Hematopoietic multipotent progenitor cell (in vitro differentiated cells): Measurements from ENCODE around the gene PANK4. TPM values are rescaled to one million over a fixed set of nuclear protein-coding genes. Genes with fewer than 3 reads are reported as not detected.

Source experiments
- DNase-seq, 3 donors: peaks; one replicate each; pipeline ENCODE4 v3.0.0-alpha.2; 2011 to 2015; ENCODE audit warnings: low read depth in 2 of 3, low spot score in 2 of 3
- total RNA-seq: library from RNA; depleted of rRNA; stranded (reverse); fragments of >200 nt; gene quantifications from one replicate; pipeline ENCODE4 v1.2.3, GENCODE V29; 2012

Gene PANK4
- total RNA-seq, 1 donor, result 27.2 TPM

DNA sequence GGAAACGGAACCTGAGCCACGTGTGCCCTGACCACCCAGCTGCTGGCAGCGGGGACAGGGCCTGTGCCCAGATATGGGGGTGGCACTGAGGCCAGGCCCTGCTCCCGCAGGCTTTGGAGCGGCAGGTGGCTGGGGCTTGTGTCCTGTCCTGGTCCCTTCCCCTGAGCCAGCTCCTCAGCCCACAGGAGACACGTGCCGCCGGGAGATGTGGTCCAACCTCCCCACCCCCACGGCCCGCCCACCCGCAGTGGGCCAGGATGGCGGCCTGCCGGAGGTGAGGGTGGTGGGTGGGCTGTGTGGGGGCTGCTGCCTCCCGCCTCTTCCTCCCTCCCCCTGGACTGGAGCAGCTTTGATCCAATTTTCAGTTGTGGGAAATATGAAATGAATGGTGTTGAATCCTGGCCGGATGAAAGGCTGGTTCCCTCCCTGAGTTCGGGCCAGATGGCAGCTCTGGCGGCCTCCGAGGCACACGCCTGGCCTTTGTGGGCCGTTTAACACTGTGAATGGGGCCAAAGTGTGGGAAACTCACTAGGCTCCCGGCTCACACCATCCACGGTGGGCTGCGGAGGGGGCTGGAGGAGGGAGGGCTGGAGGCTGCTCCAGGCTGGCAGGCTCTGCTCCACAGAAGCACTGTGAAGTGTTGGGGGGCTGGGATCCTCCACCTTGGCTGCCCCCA lies 6.2 kb upstream of the PANK4 start:
- DNase-seq, result no peak

DNA sequence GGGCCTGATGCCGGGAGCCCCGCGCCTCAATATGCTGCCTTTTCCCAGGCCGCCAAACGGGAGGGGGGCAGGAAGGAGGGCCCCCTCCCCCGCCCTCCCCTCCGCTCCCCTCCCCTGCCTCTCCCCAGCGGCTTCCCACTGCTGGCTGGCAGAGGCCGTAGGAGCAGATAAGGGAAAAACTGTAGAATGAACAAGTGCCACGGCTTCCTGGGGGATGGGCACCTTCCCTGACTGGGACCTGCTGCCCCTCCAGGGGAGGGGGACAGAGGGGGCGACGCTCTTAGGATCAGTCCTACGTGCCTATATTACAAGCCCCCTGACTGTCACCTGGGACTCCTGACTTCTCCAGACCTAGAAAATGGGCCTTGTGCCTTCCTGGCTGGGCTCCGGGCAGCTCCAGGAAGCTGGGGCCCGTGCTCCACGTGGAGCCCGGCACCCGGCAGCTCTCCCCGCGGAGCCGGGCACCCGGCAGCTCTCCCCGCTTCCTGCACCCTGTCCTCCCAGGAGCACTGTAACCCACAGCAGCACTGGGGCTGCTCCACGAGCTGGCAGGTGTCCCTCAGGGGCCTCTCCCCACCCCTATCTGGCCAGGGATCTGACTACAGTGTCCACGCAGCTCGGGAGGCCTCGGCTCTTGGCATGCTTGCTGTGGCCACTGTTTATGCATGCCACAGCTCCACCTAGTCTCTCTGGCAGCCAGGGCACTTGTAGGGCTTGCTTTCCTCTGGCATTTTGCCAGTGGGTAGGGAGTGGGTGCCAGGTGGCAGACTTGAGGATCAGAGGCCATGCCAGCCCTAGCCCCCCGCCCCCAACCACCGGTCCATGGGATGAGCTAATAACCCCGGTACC lies 4.3 kb upstream of the PANK4 start:
- peak in 1 of 3 donors; percentile 47 for DNase-seq

DNA sequence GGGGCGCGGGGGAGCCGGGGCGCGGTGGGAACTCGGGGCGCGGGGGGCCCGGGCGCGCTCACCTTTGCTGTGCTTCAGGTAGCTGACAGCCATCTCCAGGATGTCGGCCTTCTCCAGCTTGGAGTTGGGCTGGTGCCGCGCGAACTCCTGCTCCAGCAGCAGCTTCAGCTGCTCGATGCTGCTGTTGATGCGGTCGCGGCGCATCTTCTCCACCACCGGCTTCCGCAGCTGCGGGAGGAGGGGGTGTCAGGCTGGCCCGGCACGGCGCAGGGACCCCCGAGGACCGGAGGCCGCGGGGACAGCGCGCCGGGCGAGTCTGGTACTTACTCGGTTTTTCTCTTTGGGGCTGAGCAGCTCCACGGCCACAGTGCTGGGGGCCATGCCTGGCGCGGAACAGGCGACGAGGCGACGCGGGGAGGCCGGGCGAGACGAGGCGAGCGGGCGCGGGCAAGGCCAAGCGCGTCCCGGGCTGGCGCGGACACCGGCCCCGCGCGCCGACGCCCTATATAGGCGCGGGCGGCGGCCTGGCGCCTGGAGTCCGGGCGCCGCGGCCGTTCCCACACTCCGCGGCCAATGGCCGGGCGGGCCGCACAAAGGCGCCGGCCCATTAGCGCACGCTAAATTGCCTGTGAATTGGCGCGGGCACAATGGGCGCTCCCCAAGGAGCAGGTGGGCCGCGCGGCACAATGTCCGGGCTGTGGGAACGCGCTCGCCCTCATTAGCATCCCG lies 3.6 kb upstream of the PANK4 start, which contains the start of gene HES5:
Gene HES5 (minus strand): TSS at position 480 of the 729 bp plus-strand sequence. CDS start 99 bp downstream, at position 381.
- DNase-seq, result no peak

DNA sequence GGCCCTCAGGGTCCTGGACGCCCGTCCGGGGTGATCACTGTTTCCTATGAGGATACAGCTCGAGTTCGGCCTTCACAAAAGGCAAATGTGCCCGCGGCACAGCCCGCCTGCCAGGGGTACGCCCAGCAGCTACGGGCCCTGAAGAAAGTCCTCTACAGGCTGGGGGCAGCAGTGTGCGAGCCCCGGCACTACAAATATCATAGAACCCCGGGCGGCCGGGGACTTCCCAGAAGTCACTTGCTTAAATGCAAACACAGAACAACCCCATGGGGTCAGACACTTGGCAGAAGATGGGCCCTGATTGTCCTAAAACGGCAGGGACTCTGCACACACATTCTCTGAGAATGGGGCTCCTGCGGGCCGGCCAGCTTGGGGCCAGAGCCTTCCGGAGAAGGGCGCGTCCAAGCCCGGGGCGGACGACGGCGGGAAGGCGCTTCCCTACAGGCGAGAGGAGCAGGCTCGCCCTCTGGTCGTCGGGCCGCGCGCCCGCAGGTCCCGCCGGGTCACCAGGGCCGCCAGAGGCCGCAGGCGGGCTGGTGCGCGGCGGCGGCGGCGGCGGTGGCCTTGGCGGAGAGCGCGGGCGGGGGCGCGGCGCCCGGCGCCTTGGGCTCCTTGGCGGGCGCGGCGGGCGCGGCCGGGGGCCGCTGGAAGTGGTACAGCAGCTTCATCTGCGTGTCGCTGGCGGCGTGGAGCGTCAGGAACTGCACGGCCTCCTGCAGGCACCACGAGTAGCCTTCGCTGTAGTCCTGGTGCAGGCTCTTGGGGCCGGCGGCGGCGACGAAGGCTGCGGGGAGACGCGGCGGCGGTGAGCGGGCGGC lies 2.8 kb upstream of the PANK4 start:
- peak in 2 of 3 donors; percentile 64 to 66 for DNase-seq

DNA sequence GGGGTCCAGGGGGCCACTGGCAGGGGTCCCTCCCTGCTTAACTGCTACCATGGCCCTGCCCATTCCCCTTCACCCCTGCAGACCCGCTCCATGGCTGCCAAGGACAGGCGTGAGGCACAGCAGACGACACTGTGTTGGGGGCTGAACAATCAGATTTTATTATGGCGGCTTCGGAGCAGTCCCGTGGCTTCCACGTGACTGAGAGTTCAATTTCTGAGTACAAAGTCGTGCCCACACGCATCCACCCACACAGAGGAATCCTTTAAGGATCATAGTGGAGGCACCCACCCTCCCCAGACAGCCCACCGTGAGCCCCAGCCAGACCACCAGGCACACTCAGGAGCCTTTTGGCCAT lies 2.2 kb upstream of the PANK4 start:
- no peak for DNase-seq

DNA sequence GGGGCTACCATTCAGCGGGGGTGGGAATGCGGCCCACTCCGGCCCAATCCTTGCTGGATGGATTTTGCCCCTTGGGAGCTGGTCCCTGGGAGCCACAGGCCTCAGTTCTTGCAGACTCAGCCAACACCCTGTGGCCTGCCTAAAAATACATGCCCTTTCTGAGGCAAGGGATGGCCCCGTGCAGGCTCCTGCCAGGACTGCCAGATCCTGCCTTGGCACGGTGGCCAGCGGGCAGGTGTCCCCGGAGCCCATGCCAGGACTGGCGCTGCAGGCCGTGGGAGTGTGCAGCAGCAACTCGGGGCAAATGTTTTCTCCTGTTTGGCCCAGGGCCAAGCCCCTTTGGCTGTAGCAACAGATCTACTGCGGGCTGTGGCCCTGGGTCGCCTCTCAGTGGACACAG lies 1.6 kb upstream of the PANK4 start:
- no peak for DNase-seq

DNA sequence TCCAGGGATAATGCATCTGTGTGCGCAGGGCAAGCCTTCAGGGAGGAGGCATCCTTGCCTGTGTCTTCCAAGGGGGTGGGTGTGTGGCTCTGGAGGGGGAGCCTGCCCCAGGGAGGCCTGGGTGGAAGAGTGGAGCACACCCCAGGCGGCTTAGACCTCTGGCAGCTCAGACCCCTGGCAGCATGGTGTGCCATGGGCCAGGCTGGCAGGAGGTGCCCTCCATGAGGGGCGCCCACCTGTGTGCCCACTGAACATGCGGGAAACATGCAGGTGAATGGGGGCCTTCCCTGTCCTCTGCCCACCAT lies 1.1 kb upstream of the PANK4 start:
- no peak for DNase-seq

DNA sequence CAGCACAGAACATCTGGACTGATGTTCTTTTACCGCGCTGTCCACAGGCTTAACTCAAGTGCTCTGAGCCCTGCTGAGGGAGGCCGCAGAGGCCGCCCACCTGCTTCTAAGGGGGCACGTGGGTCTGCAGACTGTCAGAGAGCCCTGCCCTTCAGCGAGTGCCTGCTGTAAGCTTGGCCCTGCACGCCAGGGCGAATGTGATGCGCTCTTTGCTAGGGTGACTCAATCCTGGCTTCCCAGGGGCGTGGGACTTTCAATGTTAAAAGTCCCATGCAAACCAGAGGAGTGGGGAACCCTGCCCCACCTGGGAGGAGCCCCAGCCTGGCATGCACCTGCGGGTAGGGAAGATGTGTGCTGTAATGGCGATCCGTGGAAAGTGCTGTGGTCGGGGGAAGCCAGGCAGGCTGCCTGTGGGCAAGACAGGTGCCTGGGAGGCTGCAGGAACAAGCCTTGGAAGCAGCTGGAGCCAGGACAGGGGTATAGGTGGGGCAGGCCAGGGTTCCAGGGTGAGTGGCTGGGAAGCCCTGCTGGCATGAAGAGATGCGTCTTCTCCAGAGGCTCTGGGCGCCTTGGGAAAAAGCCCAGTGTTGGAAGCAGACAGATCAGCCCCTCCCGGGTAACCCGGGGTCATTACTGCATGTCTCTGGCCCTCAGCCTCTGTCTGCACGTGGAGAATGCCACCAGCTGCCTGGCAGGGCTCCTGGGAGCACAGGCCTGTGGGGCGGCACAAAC lies 594 bp upstream of the PANK4 start:
- DNase-seq, result peak in 2 of 3 donors; percentile 51 to 53

DNA sequence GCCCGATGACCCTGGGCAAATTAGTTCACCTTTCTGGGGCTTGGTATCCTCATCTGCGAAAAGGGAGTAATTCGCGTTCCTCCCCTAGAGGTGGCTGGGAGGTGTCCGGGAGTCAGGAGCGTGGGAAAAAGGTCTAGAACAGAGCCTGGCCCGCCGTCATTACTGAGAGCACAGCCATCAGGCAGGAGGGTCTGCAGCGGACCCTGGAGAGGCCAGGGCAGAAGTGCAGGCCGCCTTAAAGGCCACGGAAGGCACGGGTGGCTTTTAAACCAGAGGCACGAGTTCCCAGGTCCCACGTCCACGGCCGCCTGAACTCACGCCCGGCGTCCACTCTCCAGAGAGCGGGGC lies 850 bp downstream of the PANK4 start:
- no peak for DNase-seq

DNA sequence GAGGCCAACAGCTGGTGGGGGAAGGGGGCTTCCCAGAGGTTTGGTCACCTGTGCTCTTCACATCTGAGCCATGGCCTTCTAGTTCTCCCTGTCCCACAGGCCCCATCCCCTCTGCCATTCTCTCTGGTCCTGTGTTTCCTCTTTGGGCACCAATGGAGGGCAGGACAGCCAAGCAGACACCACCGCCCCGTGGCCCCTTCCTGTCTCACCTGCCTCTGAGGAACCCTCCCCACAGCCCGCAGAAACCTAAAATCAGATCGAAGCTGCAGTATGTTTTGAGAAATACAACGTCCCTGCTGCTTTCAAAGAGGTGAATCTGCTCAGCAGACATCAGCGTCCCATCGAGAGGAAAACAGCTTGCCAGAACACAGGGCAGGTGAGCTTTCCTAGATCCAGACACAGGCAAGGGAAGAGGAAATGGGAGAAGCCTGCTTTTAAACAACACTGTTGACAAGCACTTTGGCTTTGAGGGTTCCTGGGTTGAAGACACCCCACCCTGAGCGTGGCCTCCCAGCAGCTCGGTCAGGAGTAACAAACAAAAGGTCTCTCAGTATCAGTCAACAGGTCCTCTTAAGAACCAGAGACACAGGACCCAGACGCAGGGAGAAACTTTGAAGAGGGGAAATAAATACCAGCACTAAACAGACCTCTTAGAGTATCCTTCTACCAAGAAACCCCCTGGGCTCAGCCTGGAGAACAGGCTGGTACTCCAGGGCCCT lies 2.3 kb downstream of the PANK4 start:
- no peak for DNase-seq

DNA sequence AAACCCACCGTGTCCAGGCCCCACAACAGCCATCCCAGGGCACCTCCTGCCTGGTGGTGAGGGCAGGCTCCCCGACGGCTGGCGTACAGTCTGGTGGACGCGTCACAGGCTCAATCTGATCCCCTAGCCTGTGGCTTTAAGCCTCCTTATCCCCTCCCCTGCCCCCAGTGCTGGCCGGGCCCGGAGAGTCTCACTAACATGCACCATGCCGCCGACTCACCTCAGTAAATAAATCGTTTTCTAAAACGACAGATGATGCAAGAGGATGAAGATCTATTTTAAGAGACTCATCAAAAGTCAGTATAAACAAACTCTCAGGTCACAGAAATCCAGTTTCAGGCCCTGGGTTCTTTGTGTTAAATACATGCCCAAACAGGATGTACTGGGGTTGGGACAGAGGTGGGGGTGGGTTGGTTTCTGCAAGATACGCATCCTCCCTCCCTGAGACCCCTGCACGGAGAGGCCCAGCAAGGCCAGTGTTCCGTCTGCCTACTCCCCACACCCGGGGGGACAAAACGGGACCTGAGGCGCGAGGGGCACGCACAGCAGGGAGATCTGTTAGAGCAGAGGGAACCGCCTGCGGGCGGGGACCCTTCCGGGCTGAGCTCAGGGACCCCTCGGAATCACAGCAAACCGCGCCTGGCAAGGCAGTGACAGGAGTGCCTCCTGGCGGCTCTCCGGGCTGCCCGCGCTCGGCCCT lies 3.1 kb downstream of the PANK4 start:
- no peak for DNase-seq

DNA sequence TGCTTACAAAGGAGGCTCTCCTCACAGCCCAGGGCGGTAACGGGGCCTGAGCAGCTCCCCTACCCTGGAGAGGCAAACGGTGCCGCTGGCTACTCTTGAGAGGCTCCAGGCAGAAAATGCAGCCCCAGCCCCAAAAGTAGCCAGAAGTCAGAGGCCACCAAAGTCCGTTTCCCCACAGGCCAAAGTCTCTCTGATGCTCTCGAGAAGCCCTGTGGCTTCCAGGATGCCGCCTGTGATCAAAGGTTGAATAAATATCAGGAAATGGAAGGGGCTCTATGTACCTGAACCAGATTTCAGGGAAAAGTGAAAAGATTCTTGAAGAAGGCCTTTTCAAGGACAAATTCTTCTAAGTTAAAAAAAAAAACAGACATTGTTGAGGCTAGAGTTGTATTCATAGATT lies 4.2 kb downstream of the PANK4 start:
- DNase-seq, result no peak

DNA sequence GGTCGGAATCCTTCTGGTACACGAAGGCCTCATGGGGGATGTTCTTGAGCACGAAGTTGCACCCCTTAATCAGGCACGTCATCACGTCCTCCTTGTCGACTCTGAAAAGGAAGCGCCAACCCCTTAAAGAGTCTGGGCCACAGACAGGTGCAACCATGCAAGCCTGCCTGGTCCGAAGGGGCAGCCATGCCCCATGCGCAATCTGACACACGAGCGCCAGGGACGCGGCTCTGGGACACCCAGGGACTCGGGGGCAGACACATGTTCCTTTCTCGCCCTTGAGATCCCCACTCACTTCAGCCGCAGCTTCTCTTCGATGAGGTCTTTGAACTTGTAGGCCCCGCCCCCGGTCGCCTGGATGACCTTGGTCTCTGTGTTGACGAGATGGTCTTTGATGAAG lies 5.6 kb downstream of the PANK4 start:
- no peak for DNase-seq

DNA sequence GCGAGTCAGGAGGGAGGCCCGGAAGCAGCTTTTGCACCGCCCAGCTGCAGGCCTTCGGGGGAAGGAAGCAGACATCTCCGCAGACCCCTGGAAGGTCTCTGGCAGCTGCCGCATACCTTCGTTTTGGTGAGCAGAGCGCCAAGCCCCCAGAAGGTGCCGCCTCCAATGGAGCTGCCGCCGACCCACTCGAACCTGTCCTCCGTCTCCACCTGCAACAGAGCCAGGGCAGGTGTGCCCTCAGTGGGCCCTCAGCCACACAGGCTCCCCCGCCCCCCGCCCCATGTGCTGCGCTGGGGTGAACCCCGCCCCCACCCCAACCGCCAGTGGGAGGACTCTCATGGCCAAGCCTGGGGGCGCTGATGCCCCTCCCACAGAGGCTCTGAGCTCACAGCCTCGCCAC lies 6.2 kb downstream of the PANK4 start:
- DNase-seq, result no peak

DNA sequence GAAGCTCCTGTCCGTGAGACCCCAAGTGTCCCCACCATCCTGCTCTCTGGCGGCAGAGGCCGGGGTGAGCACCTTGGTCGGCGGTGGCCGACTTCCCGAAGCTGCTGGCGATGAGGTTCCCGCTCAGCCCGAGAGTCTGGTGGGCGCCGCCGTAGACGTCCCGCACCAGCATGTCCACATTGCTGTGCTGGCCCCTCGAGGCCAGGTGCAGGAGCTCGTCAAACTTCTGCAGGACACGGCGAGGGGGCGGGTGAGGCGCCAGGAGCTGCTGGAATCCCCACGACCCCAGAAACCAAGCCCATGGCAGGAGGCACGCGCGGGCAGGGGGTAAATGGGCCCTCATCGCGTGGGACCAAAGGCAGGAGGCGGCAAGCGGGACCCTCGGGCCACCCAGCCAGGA lies 6.7 kb downstream of the PANK4 start:
- DNase-seq, result no peak

DNA sequence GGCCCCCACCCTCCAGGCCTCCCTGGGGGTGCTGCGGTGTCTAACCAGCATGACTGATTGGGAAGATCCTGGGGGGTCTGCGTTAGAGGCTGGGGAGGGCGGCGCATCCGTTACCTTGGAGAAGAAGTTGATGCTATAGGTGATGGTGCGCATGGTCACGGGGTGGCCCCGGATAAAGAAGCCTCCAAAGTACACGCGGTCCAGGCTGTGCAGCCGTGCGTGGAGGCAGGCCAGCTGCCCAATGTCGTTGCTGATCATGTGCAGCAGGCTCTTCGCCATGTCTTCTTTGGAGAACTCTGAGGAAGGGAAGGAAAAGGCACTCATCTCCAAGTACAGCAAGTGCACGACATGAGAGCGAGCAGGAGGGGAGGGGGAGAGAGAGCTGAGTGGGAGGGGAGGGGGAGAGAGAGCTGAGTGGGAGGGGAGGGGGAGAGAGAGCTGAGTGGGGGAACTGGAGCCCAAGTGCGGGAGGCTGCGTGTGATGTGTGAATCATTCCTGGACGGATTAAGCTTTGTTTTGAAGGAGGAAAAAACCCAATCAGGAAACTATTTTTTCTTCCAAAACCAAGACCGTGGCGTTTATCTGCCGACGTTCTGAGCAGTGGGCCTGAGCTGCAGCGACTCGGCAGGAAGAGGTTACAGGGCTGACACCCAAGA lies 7.2 kb downstream of the PANK4 start:
- no peak for DNase-seq

DNA sequence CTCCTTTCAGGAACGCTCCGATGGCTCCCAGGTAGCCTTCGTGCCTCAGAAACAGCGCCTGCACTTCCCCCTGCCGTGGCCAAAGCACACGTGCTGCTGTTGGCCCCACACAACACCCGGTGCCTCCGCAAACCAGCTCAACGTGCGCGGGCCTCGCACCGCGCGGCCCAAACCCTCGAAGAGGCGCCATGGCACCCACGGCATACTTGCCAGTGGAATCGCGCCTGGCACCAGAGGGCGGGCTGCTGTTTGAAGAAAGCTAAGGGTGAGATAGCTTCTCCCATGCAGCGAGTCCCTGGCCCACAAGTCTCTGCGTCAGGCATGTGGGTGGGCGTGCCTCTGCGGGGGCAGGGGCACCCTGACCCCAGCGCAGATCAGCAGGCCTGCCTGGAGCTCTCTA lies 7.9 kb downstream of the PANK4 start:
- no peak for DNase-seq

DNA sequence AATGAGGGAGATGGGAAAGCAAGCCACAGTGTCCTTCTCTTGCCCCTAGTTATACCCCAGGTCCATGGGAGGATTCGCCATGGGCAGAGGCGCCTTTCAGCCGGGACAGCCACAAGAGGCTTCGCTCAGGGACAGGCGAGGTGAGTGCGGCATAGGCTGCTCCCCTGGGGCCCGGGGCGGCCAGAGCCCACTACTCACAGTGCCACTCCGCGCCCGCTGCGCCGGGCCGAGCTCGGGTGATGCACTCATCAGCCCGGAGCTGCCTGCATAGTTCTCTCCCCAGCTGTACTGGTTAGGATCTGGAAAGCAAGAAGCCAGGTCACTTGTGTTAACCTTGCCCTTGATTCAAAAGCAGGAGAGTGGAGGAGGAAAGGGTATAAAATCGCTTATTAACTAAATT lies 8.4 kb downstream of the PANK4 start:
- no peak for DNase-seq

DNA sequence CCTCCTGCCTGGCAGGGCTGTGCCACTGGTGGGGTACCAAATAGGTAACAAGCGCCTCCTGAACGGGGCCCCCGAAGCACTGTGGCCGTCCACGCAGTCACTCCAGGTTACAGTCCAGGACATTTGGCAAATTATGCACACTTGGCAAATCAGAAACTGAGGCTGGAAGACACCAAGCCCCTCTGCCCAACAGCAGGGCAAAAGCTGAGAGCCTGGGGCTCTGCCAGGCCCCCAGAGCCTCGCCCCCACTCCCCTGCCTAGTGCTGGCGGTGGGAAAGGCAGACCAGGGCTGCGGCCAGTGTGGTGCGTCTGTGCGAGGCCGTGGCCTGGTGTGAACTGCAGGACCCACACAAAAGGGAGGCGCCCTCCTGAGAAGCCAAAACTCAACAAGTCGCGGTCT lies 9.4 kb downstream of the PANK4 start:
- no peak for DNase-seq
